Measurements from ENCODE around the gene ZNF385D. TPM values are rescaled to one million over a fixed set of nuclear protein-coding genes. Genes with fewer than 3 reads are reported as not detected.

Gene ZNF385D
- total and polyA plus RNA-seq, 2 donors from 2014 or later = 1.4 to 8.9 TPM

DNA sequence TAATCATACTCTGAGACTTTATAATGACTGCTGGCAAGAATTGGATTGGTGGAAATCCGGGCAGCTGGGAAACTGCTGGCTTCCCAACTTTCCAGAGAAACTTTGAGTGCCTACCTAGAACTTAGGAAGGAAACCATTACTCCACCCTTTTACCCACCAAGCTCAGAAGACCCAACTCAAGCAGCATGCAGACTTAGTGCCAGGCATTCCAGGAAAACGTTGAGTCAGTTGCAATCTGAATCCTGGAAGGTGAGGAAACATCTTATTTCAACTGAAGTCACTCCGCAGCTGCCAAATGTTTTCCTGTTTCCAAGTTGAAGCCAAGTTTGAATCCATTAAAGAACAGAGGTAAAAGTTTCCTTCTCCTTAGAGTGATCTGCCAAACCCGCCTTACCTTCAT is 126.5 kb downstream of the ZNF385D start:
- DNase-seq (no peak), FAIRE-seq (no peak)
- Histone ChIP-seq H3K36me3 (ENCODE audit: control insufficient read depth in 2 of 3, insufficient read depth in 3 of 3, low read length in 3 of 3) (no peaks in the 10 kb centered on the region), H3K9me3 (ENCODE audit: control insufficient read depth in 2 of 3, insufficient read depth in 1 of 3, low read length in 3 of 3) (no peaks in the 10 kb centered on the region), H3K27ac (ENCODE audit: low read depth in 2 of 2, low read length in 2 of 2) (no peak overlapping the region), H3K27me3 (ENCODE audit: control insufficient read depth, insufficient read depth, low read length) (no peaks in the 10 kb centered on the region), H3K4me1 (ENCODE audit: control insufficient read depth in 2 of 3, insufficient read depth in 2 of 3, low read depth in 1 of 3, low read length in 3 of 3) (peaks cover 0 to 3% (median 0%) of the 10 kb centered on the region in 3 donors), H3K4me3 (ENCODE audit: low read length in 3 of 3) (no peak overlapping the region), H3K9ac (ENCODE audit: low read length in 3 of 3) (no peak overlapping the region)
- TF ChIP-seq, protein P1, sequence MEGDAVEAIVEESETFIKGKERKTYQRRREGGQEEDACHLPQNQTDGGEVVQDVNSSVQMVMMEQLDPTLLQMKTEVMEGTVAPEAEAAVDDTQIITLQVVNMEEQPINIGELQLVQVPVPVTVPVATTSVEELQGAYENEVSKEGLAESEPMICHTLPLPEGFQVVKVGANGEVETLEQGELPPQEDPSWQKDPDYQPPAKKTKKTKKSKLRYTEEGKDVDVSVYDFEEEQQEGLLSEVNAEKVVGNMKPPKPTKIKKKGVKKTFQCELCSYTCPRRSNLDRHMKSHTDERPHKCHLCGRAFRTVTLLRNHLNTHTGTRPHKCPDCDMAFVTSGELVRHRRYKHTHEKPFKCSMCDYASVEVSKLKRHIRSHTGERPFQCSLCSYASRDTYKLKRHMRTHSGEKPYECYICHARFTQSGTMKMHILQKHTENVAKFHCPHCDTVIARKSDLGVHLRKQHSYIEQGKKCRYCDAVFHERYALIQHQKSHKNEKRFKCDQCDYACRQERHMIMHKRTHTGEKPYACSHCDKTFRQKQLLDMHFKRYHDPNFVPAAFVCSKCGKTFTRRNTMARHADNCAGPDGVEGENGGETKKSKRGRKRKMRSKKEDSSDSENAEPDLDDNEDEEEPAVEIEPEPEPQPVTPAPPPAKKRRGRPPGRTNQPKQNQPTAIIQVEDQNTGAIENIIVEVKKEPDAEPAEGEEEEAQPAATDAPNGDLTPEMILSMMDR (IDR thresholded peaks at IDR 0.05; ENCODE audit: borderline replicate concordance, extremely low read depth, insufficient read depth) = no peak
- intact Hi-C loops (cut with DNase I) = no loop called here

DNA sequence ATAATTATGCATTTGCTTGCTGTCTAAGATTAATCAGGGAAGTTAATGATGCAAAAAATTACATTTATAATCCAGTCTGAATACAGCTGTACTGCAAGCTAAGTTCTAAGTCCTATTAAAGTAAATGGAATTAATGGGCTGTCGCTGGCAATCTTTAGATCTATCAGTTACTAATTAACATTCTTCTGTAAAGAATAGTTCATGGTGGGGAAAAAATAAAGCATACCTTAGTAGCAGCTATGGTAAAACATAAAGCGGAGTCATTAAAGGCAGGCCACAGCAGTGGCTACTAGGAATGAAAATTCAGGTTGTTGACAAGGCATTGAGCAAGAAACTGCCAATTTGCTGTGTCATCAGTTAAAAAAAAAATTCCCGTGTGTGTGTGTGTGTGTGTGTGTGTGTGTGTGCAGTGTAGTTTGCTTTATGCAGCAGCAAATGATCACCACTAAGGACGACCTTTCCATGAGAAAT is 129.8 kb downstream of the ZNF385D start:
- H3K9ac ChIP-seq (ENCODE audit: low read length in 3 of 3) = no peak overlapping the region
- no peaks in the 10 kb centered on the region for H3K9me3 ChIP-seq (ENCODE audit: control insufficient read depth in 2 of 3, insufficient read depth in 1 of 3, low read length in 3 of 3)
- FAIRE-seq (no peak), DNase-seq (peak in 4 of 5 donors; percentile 54 to 89 (median 70))
- H3K27ac ChIP-seq (ENCODE audit: low read depth in 2 of 2, low read length in 2 of 2) = peak overlapping the region in 1 of 2 donors; percentile 18
- intact Hi-C loops (cut with DNase I) = no loop called here
- H3K4me1 ChIP-seq (ENCODE audit: control insufficient read depth in 2 of 3, insufficient read depth in 2 of 3, low read depth in 1 of 3, low read length in 3 of 3) = peaks cover 0 to 3% (median 0%) of the 10 kb centered on the region in 3 donors
- H3K27me3 ChIP-seq (ENCODE audit: control insufficient read depth, insufficient read depth, low read length) = no peaks in the 10 kb centered on the region
- peak overlapping the region in 1 of 3 donors; percentile 43 for H3K4me3 ChIP-seq (ENCODE audit: low read length in 3 of 3)
- TF ChIP-seq, protein P1 (IDR thresholded peaks at IDR 0.05; ENCODE audit: borderline replicate concordance, extremely low read depth, insufficient read depth) = no peak
- H3K36me3 ChIP-seq (ENCODE audit: control insufficient read depth in 2 of 3, insufficient read depth in 3 of 3, low read length in 3 of 3) = no peaks in the 10 kb centered on the region

DNA sequence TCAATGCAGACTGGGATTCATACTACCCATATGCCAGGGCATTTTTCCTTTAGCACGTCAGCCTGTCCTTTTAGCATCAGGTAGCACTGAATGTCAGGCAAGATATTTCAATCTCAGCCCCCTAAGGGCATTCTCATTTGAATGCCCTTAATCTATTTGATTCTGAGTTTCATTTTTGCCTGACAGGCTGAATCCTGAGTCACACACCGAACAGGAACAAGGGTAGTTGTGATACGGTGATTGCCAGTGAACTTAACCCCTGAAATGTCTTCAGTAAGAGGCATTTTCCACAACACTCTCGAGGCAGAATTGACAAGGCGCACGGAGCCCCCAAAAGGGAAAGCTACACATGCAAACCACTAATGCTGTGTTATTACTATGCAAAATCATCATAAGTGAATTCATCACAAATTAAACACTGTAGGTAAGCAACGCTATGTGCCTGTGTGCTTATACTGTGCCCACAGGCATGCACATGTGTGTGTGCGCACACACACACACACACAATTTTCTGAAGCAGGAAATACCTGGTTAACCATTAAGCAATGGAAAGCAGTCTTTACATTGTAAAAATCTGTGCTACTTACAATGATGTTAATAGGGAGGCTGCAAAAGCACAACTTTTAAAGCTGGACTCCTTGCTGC is 130.4 kb downstream of the ZNF385D start:
- TF ChIP-seq, protein P1 (IDR thresholded peaks at IDR 0.05; ENCODE audit: borderline replicate concordance, extremely low read depth, insufficient read depth) = no peak
- H3K9ac ChIP-seq (ENCODE audit: low read length in 3 of 3) = no peak overlapping the region
- DNase-seq (peak in 3 of 5 donors; percentile 34 to 53 (median 39)), FAIRE-seq (no peak)
- H3K9me3 ChIP-seq (ENCODE audit: control insufficient read depth in 2 of 3, insufficient read depth in 1 of 3, low read length in 3 of 3) = no peaks in the 10 kb centered on the region
- peaks cover 0 to 3% (median 0%) of the 10 kb centered on the region in 3 donors for H3K4me1 ChIP-seq (ENCODE audit: control insufficient read depth in 2 of 3, insufficient read depth in 2 of 3, low read depth in 1 of 3, low read length in 3 of 3)
- H3K4me3 ChIP-seq (ENCODE audit: low read length in 3 of 3) = peak overlapping the region in 2 of 3 donors; percentile 19 to 43
- no peaks in the 10 kb centered on the region for H3K36me3 ChIP-seq (ENCODE audit: control insufficient read depth in 2 of 3, insufficient read depth in 3 of 3, low read length in 3 of 3)
- H3K27me3 ChIP-seq (ENCODE audit: control insufficient read depth, insufficient read depth, low read length) = no peaks in the 10 kb centered on the region
- H3K27ac ChIP-seq (ENCODE audit: low read depth in 2 of 2, low read length in 2 of 2) = peak overlapping the region in 1 of 2 donors; percentile 18
- intact Hi-C loops (cut with DNase I) = no loop called here
